Measurements from ENCODE around the gene TMEM141. TPM values are rescaled to one million over a fixed set of nuclear protein-coding genes. Genes with fewer than 3 reads are reported as not detected.
A peak's percentile ranks its signal among the peaks of the same experiment; 100 is the strongest.

The TMEM141 gene
- total and polyA plus RNA-seq, 10 of the 15 experiments (the other 5 are each of a cell fraction or from before 2014, with no cell fraction given), result 7.8 to 48.6 (median 34.4) TPM

DNA sequence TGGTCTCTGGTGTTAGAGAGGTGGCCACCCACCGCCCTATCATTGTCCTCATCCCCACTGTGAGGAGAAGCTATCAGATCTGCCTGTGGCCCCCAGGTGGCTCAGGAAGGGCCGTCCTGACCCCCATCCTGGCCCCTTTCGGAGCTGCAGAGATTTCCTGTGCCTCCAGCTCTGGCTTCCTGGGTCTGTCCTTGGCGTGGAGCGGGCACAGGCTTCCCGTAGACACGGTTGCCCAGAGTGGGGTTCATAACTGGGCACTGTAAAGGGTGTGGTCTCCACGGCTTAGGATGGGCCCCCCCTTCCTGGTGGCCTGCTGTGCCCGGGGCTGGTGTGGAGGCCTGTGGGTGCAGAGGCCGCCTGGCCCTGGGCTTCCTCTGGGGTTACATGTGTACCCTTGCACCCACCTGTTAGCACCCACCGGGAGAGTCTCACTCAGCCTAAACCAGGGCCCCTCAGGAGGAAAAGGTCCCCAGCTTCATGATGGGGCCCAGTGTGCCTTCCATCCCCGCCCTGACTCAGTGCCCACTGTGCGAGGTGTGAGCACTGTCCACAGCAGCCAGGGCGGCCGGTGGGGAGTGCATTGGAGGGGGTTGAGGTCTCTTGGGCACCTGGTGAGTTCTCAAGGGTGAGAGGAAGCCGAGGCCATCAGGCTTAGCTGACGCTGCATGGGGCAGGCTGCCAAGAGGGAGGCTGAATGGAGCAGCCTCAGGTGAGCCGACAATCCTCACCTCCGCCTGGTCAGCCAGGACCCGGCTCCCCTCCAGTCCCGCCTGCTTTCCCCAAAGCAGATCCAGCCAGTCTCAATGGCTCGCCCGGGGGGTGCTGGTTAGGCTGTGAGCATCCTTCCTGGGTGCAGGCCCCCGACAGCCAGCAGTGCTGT lies 35.8 kb downstream of the TMEM141 start:
- 92% methylated on average over 24 of the region's 24 CpGs for WGBS (ENCODE audit: insufficient coverage, insufficient replicate concordance, low lambda C conversion rate, missing lambda C conversion rate)
- ChIA-PET SMC1A (ENCODE audit: uncharacterized antibody, unreplicated experiment) (no interaction called here), CTCF (interaction anchor here (0.5 to 0.8 kb wide), 2 partner anchors 11 kb away, joined by 3 read pairs; no protein-coding TSS in a partner anchor), RAD21 (ENCODE audit: unreplicated experiment) (no interaction called here), POLR2A (interaction anchor here (0.5 kb wide), 1 partner anchor 139 kb away, joined by 4 read pairs; no protein-coding TSS in a partner anchor)
- Histone ChIP-seq H3K27me3 (replicated peaks in 1 of 2; ENCODE audit: control insufficient read depth in 2 of 2, insufficient read depth in 2 of 2, low read length in 1 of 2) (no peaks in the 10 kb centered on the region), H3K36me3 (ENCODE audit: control insufficient read depth in 2 of 2, insufficient read depth in 2 of 2, low read length in 1 of 2) (peaks cover 11 to 12% of the 10 kb centered on the region in 2 experiments), H4K20me1 (ENCODE audit: control insufficient read depth, insufficient read depth) (no peaks in the 10 kb centered on the region), H3K4me1 (ENCODE audit: control insufficient read depth, insufficient read depth, low read length) (no peaks in the 10 kb centered on the region), H3K9me3 (replicated peaks; ENCODE audit: control insufficient read depth, insufficient read depth, low read length) (no peaks in the 10 kb centered on the region), H3K4me3 (no peak overlapping the region), H3K27ac (ENCODE audit: control insufficient read depth, insufficient read depth) (no peak overlapping the region), H3K79me2 (ENCODE audit: control insufficient read depth, insufficient read depth, low read length) (no peaks in the 10 kb centered on the region), H3K9ac (ENCODE audit: control insufficient read depth, insufficient read depth, low read length) (no peak overlapping the region), H2AFZ (ENCODE audit: control insufficient read depth, low read depth, low read length) (no peak overlapping the region), H3K4me2 (ENCODE audit: control insufficient read depth, insufficient read depth) (no peak overlapping the region)
- intact Hi-C loops (cut with micrococcal nuclease; ENCODE audit: unreplicated experiment) (no loop called here), in situ Hi-C loops (cut with MboI) (no loop called here)
- FAIRE-seq, result no peak
- ATAC-seq, result no peak
- BruUV-seq (replicated peaks), result no TSS peak
- DNase-seq (ENCODE audit: low read depth, low spot score), result no peak
- TF ChIP-seq POLR2A (IDR thresholded peaks at IDR 0.05; ENCODE audit: low read depth, low read length) (peak; percentile 35; the same call in 1 of the 2 replicates), MYC (IDR thresholded peaks at IDR 0.05; ENCODE audit: insufficient read depth, insufficient read length, insufficient replicate concordance, low read length, severe bottlenecking) (no peak)

DNA sequence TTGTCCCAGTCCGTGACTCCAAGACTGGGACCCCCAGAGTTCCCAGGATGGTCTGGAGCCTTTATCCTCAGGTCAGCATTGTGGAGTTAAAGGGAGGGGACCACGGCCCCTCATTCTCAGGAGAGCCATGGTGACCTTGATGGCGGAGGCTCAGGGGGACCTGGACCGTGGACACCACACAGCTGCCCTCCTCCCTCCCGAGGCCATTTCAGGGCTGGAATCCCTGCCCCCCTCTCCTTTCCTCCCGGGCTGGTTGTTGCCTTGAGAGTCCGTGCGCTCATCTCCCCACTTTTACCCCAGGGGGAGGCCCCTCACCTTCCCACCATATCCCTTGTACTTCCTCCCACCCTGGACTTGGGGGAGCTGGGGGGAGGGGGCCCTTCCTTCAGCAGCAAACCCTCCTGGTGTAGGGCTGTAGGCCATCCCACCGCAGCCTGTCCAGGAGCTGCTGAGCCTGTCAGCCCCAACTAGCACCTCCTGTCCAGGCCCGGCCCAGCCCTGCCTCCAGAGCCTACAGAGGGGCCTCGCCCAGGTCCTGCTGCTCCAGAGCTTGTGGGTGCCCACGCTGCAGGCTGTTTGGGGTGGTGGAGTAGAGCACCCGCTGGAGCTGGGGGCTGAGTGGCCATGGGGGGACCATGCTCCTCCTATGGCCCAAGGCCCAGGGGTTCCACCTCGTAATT lies 36.8 kb downstream of the TMEM141 start:
- Histone ChIP-seq H3K4me2 (ENCODE audit: control insufficient read depth, insufficient read depth) (no peak overlapping the region), H3K36me3 (ENCODE audit: control insufficient read depth in 2 of 2, insufficient read depth in 2 of 2, low read length in 1 of 2) (peaks cover 11 to 12% of the 10 kb centered on the region in 2 experiments), H3K27ac (ENCODE audit: control insufficient read depth, insufficient read depth) (no peak overlapping the region), H3K4me3 (no peak overlapping the region), H3K79me2 (ENCODE audit: control insufficient read depth, insufficient read depth, low read length) (no peaks in the 10 kb centered on the region), H4K20me1 (ENCODE audit: control insufficient read depth, insufficient read depth) (no peaks in the 10 kb centered on the region), H3K9ac (ENCODE audit: control insufficient read depth, insufficient read depth, low read length) (no peak overlapping the region), H3K4me1 (ENCODE audit: control insufficient read depth, insufficient read depth, low read length) (no peaks in the 10 kb centered on the region), H3K9me3 (replicated peaks; ENCODE audit: control insufficient read depth, insufficient read depth, low read length) (no peaks in the 10 kb centered on the region), H3K27me3 (replicated peaks in 1 of 2; ENCODE audit: control insufficient read depth in 2 of 2, insufficient read depth in 2 of 2, low read length in 1 of 2) (no peaks in the 10 kb centered on the region), H2AFZ (ENCODE audit: control insufficient read depth, low read depth, low read length) (no peak overlapping the region)
- DNase-seq (ENCODE audit: low read depth, low spot score), result no peak
- intact Hi-C loops (cut with micrococcal nuclease; ENCODE audit: unreplicated experiment) (no loop called here), in situ Hi-C loops (cut with MboI) (no loop called here)
- BruUV-seq (replicated peaks), result no TSS peak
- ChIA-PET CTCF (interaction anchor here (0.8 kb wide), 1 partner anchor 12 kb away, joined by 3 read pairs; no protein-coding TSS in a partner anchor), SMC1A (ENCODE audit: uncharacterized antibody, unreplicated experiment) (no interaction called here), POLR2A (no interaction called here), RAD21 (ENCODE audit: unreplicated experiment) (no interaction called here)
- 95% methylated on average over 14 of the region's 14 CpGs for WGBS (ENCODE audit: insufficient coverage, insufficient replicate concordance, low lambda C conversion rate, missing lambda C conversion rate)
- ATAC-seq, result no peak
- no peak for FAIRE-seq
- TF ChIP-seq HDAC2 (IDR thresholded peaks at IDR 0.05) (no peak), BRCA1 (IDR thresholded peaks at IDR 0.05; ENCODE audit: low read depth, low read length) (no peak), ZZZ3 (IDR thresholded peaks at IDR 0.05; ENCODE audit: control insufficient read depth, insufficient read length, low read depth) (no peak), TARDBP (IDR thresholded peaks at IDR 0.05; ENCODE audit: borderline replicate concordance) (no peak), LARP7 (IDR thresholded peaks at IDR 0.05) (no peak), HSF1 (IDR thresholded peaks at IDR 0.05; ENCODE audit: low read depth, low read length) (no peak), HCFC1 (IDR thresholded peaks at IDR 0.05; ENCODE audit: low read length) (no peak), ZNF24 (IDR thresholded peaks at IDR 0.05) (no peak), RFX5 (IDR thresholded peaks at IDR 0.05; ENCODE audit: low read depth, low read length) (no peak), GATAD2B (conservative IDR thresholded peaks at IDR 0.05; ENCODE audit: low read depth) (no peak)
- TF ChIP-seq, protein P1, sequence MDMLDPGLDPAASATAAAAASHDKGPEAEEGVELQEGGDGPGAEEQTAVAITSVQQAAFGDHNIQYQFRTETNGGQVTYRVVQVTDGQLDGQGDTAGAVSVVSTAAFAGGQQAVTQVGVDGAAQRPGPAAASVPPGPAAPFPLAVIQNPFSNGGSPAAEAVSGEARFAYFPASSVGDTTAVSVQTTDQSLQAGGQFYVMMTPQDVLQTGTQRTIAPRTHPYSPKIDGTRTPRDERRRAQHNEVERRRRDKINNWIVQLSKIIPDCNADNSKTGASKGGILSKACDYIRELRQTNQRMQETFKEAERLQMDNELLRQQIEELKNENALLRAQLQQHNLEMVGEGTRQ (IDR thresholded peaks at IDR 0.05; ENCODE audit: borderline replicate concordance, low read depth, low read length), result no peak
- TF ChIP-seq, protein P2, sequence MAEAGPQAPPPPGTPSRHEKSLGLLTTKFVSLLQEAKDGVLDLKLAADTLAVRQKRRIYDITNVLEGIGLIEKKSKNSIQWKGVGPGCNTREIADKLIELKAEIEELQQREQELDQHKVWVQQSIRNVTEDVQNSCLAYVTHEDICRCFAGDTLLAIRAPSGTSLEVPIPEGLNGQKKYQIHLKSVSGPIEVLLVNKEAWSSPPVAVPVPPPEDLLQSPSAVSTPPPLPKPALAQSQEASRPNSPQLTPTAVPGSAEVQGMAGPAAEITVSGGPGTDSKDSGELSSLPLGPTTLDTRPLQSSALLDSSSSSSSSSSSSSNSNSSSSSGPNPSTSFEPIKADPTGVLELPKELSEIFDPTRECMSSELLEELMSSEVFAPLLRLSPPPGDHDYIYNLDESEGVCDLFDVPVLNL (IDR thresholded peaks at IDR 0.05; ENCODE audit: low read depth, low read length), result no peak
